AG09319 (cell line): ENCODE results near the gene KRT38.
"Not testable (repeated sequence)": the region's sequence is repeated elsewhere in the genome, so short reads cannot be mapped to it uniquely, and the experiment has no call there.

Experiments used
- DNase-seq: peaks from one replicate; pipeline ENCODE4 v3.0.0-alpha.2; 2010; ENCODE audit warnings: low read depth; ENCODE audit errors: extremely low read depth
- CTCF ChIP-seq: IDR thresholded peaks from 2 replicates; pipeline ENCODE4 v1.5.1; 2011; ENCODE audit warnings: low read depth, mild to moderate bottlenecking, inconsistent platforms, low read length, moderate library complexity

KRT38 gene

GRCh38 chr17:41424111-41424635 lies 16.6 kb downstream of the KRT38 start, which contains the start of gene KRT37:
KRT37 (minus strand) TSS chr17:41424585; CDS start chr17:41424523, 62 bp downstream.
- TF ChIP-seq CTCF = no peak
- no peak for DNase-seq

- not testable (repeated sequence) for DNase-seq
Observed at GRCh38 chr17:41422586-41422985, 18.2 kb downstream of the KRT38 start.

GRCh38 chr17:41421617-41422016 lies 19.2 kb downstream of the KRT38 start:
- no peak for TF ChIP-seq CTCF

DNA sequence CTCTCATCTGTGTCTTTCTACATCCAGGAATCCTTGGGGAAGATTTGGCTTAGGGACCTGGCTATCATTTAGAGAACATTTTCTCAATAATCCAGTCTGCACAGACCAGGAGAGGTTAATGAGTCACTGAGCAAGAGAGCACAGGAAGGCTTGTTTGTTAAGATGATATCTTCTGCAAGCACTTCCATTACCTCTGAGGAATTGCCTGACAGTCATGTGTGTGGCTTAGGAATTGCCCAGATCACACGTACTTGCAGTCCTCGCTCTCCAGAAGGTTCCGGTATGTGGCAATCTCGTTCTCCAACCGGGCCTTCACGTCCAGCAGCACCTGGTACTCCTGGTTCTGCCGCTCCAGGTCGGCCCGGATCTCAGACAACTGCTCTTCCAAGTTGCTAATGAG lies 19.7 kb downstream of the KRT38 start:
- no peak for TF ChIP-seq CTCF
- DNase-seq = no peak

More at GRCh38 chr17:41421617-41422016, 19.2 kb downstream of the KRT38 start:
- DNase-seq = no peak

- TF ChIP-seq CTCF = no peak
- no peak for DNase-seq
Observed at GRCh38 chr17:41420134-41420533, 20.6 kb downstream of the KRT38 start.

- TF ChIP-seq CTCF = no peak
Observed at GRCh38 chr17:41419716-41420115, 21.1 kb downstream of the KRT38 start.

DNA sequence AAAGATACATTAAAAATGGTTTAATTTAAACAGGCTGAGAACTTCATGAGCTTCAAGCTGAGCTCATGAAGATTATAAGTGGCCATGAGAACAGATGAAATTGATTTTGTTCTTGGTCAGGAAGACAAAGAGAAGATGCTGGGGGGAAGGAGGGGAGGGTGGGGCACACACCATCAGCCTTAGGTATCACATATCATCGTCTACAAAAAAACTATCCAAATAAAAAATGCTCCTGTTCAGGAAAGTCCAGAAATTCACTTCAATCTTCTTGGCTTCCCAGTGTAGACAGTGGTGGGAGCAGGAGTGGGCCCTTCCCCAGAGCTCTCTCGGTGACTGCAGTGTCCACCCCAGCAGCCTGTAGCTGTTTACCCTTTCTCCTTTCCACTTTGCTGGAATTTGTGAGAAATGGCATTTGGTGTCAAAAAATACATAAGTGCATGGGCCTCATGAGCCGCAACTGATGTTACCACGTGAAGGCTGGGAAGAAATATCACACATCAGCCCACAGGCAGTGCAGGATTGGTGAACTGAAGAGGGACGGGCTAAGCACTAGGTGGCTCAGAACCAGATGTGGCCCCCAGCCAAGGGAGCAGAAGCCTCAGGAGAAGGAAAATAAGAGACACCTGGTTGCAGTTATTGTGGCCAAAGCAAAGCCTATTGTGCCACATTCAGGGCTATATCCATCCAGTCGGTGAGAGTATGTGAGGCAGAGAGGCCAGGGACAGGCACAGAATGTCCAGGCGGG lies 22.5 kb downstream of the KRT38 start:
- no peak for TF ChIP-seq CTCF
- DNase-seq = no peak

More at GRCh38 chr17:41419716-41420115, 21.1 kb downstream of the KRT38 start:
- DNase-seq = no peak

DNA sequence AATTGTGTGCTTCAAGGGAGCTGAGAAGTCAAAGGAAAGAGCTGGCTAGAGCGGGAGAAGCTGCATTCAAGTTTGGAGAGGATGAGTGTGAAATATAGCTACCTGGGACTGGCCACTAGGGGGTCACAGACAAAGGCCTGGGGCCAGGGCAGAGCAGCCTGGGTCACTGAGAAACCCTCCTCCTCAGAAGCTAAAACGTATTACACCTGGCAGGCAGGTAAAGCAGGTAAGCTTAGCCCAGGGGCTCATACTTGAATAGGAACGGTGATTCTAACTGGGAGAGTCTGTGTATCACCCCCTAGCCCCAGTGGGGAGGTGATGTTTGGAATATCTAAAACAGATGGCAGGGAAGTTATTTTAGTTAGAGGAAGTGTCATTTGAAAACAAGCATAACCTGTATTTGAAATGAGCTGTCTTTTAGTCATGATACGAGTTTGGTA lies 23.2 kb downstream of the KRT38 start:
- peak; percentile 22 for TF ChIP-seq CTCF

More for the DNA sequence above, 23.2 kb downstream of the KRT38 start:
- no peak for DNase-seq
